K562 (cell line): Measurements from ENCODE around the gene SOX18. TPM values are rescaled to one million over a fixed set of nuclear protein-coding genes. Genes with fewer than 3 reads are reported as not detected.

ENCODE experiments used
- BCOR ChIP-seq: fragments of 450-650 bp; IDR thresholded peaks from 2 replicates; pipeline ENCODE4 v1.6.1; 2016
- HNRNPL ChIP-seq: fragments of 200-400 bp; formaldehyde crosslinking; IDR thresholded peaks from 2 replicates; pipeline ENCODE4 v1.6.1; 2017; ENCODE audit warnings: low read depth, mild to moderate bottlenecking, low read length
- HOXB6 ChIP-seq: fragments of 250-450 bp; sonication (Bioruptor Pico); IDR thresholded peaks from 2 replicates; pipeline ENCODE4 v1.5.1; 2022; ENCODE audit warnings: mild to moderate bottlenecking, borderline replicate concordance
- MYNN ChIP-seq, 2 experiments: sonication (generic); formaldehyde crosslinking in 1 of 2; IDR thresholded peaks; 2 replicates each; pipeline versions ENCODE4 v1.5.0 to v1.6.1; 2016 to 2020; ENCODE audit warnings: antibody characterized with exemption in 1 of 2, missing genetic modification reagents in 1 of 2
- PYGO2 ChIP-seq: fragments of 450-650 bp; IDR thresholded peaks from 2 replicates; pipeline ENCODE4 v1.6.1; 2016; ENCODE audit warnings: mild to moderate bottlenecking, missing genetic modification characterization, moderate library complexity, missing compliant biosample characterization
- SMARCE1 ChIP-seq: fragments of 450-650 bp; IDR thresholded peaks from 2 replicates; pipeline ENCODE4 v1.7.1; 2016; ENCODE audit warnings: mild to moderate bottlenecking
- ZNF407 ChIP-seq: fragments of 450-650 bp; IDR thresholded peaks from 2 replicates; pipeline ENCODE4 v1.6.1; 2016; ENCODE audit warnings: low read depth
- ZNF592 ChIP-seq: fragments of 450-650 bp; IDR thresholded peaks from 2 replicates; pipeline ENCODE4 v1.6.1; 2017; ENCODE audit warnings: antibody characterized with exemption, mild to moderate bottlenecking
- ZSCAN29 ChIP-seq: fragments of 450-650 bp; IDR thresholded peaks from 2 replicates; pipeline ENCODE4 v1.6.1; 2017
- polyA plus RNA-seq, 8 experiments: library from polyadenylated mRNA; depleted of rRNA in 4 of 8; stranded (reverse) in 5 of 8; unstranded in 3 of 8; fragments of >200 nt; fragmentation: Nextera tagmentation in 2 of 8; fragmentation: Illumina TruSeq in 1 of 8; extraction: Ambion mirVana in 2 of 8; extraction: Trizol in 1 of 8; gene quantifications; 2 replicates each; pipeline versions ENCODE4 v1.2.1 to v1.2.3, GENCODE V29; 2011 to 2014; ENCODE audit warnings: inconsistent platforms in 1 of 8, missing spikeins in 1 of 8
- total RNA-seq, 7 experiments: library from RNA; depleted of rRNA in 6 of 7; stranded (reverse); fragments of >200 nt in 6 of 7; fragmentation: Illumina TruSeq in 2 of 7; extraction: Trizol in 2 of 7; gene quantifications; 2 replicates each; pipeline versions ENCODE4 v1.2.1 to v1.2.3, GENCODE V29; 2011 to 2021; ENCODE audit warnings: low replicate concordance in 1 of 7

The SOX18 gene
- total and polyA plus RNA-seq, 9 of the 15 experiments (the other 6 are each of a cell fraction or from before 2014, with no cell fraction given), result 0.15 to 19.8 (median 0.33) TPM

GRCh38 chr20:64030371-64031134 lies 18.9 kb downstream of the SOX18 start (continued):
- TF ChIP-seq ZNF407 (no peak), SMARCE1 (no peak), BCOR (no peak), MYNN (IDR thresholded peaks at IDR 0.05) (no peak), MYNN (CRISPR knock-in tag; IDR thresholded peaks at IDR 0.05) (no peak), ZNF592 (no peak), ZSCAN29 (no peak), HNRNPL (no peak), PYGO2 (tag) (no peak), HOXB6 (CRISPR knock-in tag) (no peak)
